ENCODE measurements around the gene EXT2.

DNA sequence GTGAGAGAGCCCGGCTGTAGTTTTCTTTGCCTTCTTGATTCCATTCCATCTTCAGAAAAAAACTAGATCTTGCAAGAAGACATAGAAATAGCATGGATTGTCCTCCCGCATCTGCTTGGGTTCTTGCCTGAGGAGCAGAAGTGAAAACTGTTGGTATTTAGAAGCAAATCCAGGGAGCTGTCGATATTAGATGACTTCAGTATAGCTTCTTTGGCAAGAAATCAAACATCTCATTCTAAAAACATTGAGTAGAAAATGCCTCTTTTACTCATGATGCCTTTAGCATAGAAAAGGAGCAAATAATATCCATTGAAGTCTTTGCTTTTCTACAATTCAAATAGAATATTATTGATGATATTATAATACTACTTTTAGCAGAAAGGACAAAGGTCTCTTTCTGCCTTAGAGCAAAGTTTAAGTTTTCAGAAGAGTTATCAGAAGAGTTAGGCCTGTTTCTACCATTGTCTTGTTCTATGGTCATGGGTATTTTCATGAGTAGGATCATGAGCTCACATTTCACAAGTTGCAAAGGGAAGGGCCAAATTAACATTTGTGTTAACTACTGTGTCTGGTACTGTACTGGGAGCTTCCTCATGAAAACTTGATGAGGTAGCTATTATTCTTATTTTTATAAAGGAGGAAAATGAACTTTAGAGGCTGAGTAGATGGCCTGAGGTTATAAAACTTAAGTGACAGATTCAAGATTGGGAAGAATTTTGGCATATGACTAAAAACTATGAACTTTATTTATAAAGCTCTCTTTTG is 49.7 kb downstream of the EXT2 start:
- TF ChIP-seq, protein P1, sequence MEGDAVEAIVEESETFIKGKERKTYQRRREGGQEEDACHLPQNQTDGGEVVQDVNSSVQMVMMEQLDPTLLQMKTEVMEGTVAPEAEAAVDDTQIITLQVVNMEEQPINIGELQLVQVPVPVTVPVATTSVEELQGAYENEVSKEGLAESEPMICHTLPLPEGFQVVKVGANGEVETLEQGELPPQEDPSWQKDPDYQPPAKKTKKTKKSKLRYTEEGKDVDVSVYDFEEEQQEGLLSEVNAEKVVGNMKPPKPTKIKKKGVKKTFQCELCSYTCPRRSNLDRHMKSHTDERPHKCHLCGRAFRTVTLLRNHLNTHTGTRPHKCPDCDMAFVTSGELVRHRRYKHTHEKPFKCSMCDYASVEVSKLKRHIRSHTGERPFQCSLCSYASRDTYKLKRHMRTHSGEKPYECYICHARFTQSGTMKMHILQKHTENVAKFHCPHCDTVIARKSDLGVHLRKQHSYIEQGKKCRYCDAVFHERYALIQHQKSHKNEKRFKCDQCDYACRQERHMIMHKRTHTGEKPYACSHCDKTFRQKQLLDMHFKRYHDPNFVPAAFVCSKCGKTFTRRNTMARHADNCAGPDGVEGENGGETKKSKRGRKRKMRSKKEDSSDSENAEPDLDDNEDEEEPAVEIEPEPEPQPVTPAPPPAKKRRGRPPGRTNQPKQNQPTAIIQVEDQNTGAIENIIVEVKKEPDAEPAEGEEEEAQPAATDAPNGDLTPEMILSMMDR (IDR thresholded peaks at IDR 0.05) = no peak
- no peak for TF ChIP-seq POLR2A (IDR thresholded peaks at IDR 0.05)
